ENCODE measurements around the gene CD300H.

The CD300H gene

DNA sequence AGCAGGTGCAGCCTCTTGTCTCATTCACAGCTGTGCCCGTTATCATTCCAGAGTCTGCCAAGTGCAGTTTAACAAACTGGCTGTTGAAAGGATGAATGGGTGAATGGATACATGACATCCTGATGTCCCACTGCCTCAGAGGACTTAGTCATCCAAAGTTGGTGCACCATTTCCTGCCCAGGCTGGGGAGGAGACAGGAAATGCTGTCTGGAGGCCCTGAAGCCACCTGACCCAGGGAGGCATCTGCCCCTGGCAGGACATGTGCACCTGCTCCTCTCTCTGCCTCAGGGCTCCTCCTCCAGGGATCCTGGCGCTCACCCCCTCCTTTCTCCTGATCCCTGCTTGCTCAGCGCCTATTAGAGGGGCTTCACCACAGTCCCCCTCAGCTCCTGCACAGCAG lies 19.6 kb downstream of the CD300H start:
- DNase-seq = no peak

DNA sequence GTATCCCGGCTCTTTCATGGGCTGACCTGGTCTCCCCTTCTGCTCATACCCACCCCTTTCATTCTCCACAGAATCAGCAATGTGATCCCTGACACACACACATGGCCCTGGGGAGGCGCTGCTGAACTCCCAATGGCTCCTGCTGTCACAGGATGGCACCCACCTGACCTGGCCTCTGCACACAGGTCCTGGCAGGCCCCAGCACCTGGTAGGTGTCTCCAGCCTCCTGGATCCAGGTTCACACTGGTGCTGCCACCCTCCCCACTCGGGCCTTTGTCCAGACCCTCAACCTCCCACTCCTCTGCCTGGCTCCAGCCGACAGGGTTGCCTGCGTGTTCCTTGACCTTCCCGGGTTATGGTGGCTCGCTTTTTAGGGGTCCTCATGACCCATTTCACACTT lies 20.0 kb downstream of the CD300H start:
- DNase-seq = no peak

DNA sequence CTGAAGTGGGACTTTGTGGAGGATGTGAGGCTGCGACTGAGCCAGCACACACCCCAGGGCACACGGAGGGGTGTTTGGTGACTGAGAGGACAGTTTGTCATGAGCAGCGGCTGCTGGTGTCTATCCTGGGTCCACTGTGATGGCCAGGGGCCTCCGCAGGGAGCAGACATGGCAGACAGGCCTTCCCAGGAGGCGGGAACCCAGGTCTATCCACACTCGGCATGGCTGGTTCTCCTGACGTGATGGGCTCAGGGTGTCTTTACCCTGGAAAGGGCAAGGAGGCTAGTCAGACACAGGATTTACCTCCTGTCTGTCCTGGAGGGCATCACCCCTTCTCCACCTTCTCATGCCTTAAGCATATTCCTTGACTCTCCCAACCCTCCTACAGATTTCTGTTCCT lies 20.7 kb downstream of the CD300H start:
- DNase-seq = no peak

DNA sequence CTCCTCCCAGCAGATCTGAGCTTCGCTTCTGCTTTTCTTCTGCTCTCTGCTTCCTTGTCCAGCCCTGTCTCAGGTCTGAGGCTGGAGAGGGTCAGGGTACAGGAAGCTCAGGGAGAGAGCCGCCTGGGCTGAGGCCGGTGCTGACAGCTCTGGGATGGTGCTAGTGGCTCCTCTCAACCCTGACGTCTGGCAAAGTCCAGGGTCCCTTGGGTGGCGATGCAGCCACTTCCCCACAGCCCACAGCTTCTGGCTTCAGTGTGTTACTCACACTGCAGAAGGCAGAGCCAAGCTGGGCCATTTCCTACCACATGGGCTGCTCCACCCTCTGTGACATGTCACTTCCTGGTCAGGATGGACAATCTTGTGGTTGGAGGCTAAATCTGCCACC lies 21.5 kb downstream of the CD300H start, which contains the start of gene CD300C:
Gene CD300C (minus strand): TSS at position 273 of the 388 bp plus-strand sequence. CDS start 333 bp downstream, outside the sequence.
- DNase-seq = peak; percentile 18 to 61

DNA sequence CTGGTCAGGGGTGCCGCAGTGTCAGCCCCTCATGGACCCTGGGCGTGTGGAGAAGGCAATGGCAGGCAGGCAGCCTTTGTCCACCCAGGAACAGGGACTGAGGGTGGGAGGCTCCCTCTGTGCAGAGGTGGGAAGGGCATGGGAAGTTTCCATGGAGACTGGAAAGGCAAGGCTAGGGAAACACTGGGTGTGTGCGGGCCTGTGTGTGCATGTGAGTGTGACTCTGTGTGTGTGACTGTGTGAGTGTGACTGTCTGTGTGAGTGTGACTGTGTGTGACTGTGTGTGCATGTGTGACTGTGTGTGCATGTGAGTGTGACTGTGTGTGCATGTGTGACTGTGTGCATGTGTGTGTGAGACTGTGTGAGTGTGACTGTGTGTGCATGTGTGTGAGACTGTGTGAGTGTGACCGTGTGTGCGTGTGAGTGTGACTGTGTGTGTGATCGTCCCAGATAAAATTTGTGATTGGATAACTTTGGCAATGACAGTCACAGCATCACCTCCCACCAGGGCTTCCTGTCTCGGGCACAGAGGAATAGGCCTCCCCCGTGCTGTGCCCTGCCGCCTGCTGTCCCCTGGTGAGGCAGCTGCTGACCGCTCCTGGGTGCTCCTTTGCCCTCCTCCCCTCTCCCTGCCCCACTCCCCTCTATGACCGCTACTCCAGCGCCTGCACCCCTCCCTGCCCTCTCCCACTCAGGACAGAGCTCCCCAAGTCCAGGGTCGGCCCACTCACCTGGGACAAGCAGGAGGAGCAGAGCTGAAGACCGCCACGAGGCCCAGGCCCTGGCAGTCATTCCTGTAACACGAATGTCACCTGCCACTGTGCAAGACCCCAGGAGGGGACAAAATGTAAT lies 22.1 kb downstream of the CD300H start:
- DNase-seq = no peak

DNA sequence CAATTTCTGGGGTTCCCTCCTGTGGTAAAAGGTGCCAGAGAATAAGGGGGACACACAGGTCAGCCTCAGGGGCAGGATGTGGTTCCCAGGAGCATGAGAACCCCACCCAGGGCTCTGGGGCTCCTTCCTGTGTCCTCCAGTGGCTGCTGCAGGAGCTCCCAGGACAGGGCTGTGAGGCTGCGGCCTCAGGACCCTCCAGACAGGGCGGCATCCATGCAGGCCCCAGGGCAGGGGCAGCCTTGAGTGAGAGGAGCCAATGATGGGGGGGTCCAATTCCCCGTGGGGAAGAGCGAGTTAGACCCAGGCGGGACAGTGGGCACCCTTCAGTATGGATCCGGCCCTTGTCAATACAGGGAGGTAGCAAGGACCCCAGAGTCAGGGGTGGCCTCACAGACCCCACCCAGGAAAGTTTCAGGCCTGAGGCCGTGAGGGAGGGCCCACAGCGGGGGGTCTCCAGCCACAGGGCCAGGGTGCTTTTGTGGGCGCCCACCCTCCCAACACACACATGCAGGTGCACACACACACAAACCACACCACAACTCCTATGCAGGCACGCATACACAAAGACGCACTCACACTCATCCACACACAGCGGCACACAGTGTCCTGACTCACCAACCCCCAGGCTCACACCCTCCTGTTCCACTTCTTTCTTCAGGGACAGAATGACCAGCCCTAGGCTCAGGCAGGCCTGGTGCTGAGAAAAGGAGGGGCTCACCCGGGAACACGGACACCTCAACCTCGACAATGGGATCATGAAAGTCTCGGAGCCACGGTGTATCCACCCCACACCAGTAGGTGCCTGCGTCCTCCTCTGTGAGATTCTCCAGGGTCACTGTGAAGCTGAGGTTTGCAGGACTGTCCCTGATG lies 23.2 kb downstream of the CD300H start:
- no peak for DNase-seq

DNA sequence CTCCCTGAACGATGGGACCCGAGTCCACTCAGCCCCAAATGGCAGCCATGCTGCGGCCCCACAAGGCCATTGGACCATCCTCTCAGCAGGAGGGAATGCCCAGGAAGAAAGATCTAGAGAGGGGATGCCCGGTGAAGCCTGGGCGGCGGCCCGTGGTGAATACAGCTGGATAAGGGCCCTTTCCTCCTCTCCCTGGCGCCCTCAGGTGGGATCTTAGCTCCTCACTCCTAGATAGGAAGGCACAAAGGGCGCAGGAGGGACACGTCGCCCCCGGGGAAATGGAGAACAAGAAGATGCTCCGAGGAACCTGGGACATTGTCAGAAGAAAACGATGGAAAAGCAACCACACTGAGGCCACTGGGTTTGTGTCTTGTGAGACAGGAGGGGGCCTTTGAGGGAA lies 23.9 kb downstream of the CD300H start:
- no peak for DNase-seq

DNA sequence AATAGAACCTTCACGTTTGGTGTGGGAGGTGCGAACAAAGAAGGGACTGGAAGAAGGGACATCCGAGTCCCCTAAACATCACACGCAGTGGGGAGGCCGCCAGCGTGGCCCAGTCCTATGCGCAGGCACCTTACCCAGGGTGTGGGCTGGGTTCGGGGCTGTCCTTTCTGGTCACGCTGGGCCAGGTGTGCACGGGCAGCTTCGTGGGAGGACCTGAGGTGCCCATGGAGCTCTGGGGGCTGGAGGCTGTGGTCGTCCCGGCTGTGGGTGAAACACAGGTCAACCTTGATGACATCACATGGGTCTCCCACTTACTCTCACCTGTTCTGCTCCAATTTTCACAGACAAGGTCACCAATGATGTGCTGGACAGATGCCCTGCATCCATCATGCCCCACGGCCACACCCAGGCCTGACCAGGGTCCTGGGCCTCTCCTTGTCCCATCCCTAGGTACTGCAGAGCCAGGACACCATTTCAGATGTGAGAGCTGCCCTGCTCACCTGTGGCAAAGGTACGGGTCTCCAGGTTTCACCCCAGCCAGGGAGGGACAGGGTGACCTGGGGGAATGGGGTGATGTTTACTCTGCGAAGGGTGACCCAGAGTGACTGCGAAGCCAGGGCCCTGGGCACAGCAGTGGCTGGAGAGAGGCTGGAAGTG lies 24.5 kb downstream of the CD300H start:
- no peak for DNase-seq

DNA sequence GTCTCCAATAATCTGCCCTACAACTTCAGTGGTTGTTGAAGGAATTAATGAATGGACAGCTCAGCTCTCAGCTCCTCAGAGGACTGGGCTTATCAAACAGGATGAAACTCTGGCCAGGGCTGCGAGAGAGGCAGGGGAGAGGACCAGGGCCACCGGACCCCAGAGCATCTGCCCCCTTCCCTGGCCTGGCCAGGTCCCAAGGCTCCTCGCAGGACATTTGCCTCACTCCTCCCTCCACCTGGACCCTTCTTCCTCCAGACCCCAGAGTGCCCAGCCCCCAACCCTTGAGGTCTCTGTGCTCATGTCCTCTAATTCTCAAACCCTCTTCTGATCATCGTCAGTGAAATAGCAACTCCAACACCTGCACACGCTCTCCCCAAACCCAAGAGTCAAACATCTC lies 25.1 kb downstream of the CD300H start:
- DNase-seq = no peak

DNA sequence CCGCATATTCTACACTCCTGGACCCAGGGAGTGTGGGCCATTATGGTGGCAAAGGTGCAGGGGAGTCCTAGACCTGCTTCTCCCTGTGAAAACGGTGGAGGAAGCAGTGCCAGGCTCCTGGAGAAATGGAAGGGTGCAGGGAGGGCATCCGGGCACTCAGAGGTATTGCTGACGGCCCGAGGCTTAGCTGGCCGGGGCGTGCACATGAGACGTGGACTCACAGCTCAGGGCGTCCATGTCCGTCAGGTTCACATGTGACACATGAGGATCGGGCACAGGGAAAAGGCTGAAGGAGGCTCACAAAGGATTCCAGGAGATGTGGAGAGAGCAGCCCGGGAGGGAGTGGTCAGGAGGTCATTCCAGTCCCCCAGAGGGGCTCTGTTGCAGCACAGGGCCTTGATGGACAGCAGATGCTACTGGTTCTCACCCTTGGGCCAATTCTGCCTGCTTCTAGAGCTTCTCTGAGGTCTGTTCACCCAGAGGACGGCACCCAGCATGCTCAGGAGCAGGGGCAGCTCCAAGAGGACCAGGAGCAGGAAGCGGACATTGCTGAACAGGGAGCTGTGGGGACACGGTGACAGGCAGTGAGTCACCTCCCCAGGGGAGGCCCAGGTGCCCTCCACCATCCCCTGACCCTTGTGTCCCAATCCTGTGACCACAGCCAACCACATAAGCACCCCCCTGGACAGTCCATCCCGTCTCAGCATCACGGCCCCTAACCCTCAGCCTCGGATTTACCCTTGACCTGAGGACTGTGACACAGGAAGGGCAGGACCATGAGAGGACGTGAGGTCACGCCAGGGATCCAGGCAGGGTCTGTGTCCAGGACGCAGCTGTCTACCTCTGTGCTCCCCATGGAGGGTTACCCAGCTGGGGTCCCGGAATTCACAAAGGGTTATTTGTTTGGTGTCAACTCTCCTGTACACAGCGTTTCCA lies 25.9 kb downstream of the CD300H start:
- no peak for DNase-seq

DNA sequence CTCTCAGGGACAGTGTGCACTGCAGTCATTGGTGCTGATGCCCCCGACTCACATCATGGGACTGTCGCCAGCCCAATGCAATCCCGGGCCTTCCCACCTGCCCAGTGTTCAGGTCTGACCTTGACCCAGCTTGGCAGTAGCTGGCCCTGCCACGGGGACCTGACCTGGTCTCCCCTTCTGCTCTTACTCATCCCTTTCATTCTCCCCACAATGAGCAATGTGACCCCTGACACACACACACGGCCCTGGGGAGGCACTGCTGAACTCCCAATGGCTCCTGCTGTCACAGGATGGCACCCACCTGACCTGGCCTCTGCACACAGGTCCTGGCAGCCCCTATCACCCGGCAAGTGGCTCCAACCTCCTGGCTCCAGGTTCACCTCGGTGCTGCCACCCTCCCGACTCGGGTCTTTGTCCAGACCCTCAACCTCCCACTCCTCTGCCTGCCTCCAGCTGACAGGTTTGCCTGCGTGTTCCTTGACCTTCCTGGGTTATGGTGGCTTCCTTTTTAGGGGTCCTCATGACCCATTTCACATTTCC lies 28.0 kb downstream of the CD300H start:
- no peak for DNase-seq

DNA sequence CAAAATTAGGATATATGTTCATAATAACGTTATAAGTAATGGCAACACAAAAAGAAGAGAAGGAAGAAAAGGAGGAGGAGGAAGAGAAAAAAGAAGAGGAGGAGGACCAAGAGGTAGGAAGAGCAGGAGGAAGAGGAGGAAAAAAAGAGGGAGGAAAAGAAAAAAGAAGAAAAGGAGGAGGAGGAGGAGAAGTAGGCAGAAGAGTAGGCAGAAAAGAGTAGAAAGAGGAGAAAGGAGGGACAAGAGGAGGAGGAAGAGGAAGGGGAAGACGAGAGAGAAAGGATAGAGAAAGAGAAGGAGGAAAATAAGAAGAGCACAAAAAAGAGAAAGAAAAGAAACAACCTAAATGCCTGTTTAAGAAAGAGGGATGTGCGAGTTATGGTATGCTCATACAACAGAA lies 30.4 kb downstream of the CD300H start:
- no peak for DNase-seq

DNA sequence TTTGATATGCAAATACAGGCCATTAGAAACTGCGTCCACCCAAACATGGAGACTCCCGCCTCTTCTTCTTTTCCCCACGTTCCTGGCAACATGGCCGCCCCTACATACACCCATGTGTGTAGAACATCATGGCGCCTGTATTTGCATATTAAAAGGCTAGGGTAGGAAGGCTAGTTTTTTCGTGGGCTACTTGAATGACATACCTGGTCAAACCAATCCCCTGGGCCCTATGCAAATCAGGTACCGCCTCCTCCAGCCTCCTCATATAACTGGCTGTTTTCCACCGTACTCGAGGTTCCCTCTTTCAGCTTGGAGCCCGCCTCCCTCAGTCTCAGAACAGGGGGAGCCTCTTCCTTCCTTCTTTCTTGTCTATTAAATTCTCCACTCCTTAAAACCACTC lies 35.2 kb downstream of the CD300H start:
- peak; percentile 42 to 78 for DNase-seq

DNA sequence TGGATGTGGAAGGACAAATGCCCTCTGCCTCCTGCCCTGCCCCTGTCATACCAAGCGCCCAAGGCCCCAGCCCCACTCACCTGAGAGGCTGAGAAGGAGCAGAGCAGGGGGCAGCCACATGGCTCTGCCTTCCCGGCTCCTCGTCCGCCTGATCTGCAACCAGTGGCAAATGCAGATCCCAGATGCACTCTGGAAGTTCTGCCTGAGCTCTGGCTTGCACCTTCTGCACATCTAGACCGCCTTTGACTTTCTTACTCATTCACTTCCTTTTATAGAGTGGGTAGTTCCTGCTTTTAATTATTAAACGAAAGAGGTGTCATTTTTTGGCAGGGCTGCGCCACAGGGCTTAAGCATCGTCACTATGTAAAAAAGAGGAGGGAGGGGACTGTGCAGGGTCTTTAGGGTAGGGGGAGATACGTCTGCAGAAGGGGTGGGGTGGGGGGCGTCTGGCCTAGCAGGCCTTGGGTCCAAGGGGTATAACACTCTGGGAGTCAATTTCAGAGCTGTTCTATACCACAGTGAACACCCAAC lies 36.0 kb downstream of the CD300H start, which contains the start of gene CD300LB:
Gene CD300LB (minus strand): TSS at position 245 of the 531 bp plus-strand sequence. CDS start 125 bp downstream, at position 120.
- no peak for DNase-seq

DNA sequence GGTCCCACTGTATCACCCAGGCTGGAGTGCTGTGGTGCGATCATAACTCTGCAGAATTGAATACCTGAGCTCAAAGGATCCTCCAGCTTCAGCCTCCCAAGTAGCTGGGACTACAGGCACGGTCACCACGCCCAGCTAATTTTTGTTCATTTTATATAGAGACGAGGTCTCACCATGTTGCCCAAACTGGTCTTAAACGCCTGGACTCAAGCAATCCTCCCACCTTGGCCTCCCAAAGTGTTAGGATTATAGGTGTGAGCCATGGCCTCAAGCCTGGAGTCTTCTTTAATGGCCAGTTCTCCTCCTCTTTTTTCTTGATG lies 36.5 kb downstream of the CD300H start:
- DNase-seq = no peak

DNA sequence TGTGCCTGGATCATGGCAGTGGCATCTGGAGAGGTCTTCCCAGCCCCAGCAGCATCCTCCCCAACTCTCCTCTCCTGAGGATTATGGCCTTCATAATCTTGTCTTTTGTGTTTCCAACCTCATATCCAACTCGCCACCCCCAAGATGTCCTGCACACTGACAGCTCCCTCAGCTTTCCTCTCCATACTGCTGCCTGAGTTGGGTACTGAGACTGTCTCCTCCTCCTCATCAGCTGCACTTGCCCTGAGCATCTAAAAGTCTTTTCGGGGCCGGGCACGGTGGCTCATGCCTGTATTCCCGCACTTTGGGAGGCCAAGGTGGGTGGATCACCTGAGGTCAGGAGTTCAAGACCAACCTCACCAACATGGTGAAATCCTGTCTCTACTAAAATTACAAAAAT lies 38.1 kb downstream of the CD300H start:
- DNase-seq = no peak

DNA sequence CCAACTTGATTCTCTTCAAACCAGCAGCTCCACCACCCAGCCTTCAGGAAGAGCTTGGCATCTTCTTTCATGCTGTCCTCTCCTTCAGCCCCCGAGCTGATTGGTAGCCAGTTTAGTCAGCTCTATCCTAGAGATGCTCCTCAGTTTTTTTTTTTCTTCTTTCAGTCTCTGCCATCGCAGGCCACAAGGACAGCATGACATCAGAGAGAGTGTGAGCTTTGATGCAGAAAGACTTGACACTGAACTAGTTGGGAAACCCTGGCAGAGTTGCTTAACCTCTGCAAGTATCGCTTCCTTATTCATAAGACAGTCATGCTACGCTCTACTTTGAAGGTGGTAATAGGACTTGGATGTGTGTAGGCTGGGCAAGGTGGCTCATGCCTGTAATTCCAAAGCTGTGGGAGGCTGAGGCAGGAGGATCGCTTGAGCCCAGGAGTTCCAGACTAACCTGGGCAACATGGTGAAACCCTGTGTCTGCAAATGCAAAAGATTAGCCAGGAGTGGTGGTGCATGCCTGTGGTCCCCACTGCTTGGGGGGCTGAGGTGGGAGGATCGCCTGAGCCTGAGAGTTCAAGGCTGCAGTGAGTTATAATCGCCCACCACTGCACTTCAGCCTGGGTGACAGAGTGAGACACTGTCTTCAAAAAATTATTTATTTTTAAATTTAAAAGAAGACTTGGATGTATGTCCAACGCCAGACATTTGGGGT lies 38.7 kb downstream of the CD300H start:
- DNase-seq = peak; percentile 31 to 73

DNA sequence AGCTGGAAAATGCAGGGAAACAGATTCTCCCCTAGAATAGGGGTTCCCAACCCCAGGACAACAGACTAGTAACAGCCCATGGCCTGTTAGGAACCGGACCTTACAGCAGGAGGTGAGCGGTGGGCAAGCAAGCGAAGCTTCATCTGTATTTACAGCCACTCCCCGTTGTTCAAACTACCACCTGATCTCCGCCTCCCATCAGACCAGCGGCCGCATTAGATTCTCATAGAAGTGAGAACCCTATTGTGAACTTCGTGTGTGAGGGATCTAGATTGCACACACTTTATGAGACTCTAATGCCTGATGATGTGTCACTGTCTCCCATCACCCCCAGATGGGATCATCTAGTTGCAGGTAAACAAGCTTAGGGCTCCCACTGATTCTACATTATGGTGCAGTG lies 39.6 kb downstream of the CD300H start:
- no peak for DNase-seq

DNA sequence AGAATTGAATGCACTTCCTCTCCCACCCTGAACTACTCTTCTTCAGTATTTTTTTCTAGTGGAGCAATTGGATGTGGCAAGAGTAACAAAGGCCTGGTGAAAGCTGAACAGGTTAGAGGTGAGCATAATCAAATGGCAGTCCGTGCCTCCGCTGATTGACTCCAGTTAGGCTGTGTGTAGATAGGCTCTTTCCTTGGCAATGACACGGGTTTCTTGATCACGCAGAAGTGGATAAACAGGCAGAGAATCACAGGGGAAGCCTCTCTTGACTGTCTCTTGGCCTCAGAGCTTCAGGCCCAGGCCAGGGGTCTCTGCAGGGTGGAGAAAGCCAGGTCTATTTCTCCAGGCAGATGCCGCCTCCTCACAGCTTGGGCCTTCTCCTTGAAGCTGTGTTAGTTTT lies 40.2 kb downstream of the CD300H start:
- DNase-seq = no peak

DNA sequence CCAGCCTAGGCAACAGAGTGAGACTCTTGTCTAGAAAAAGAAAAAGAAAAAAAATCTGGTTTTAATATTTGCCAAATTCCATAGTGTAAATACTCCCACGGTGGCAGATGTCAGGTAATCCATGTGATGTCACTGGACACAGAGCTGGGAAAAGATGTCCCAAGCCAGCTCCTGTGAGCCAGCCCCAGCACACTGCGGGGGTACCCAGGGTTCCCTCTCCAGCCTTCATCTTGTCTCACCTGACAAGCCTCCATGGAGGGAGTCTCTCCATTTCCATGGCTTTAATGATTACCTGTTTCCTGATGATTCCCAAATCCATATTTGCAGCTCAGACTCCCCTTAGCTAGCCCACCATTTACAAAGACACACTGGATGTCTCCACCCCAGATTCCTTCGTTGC lies 40.6 kb downstream of the CD300H start:
- no peak for DNase-seq

DNA sequence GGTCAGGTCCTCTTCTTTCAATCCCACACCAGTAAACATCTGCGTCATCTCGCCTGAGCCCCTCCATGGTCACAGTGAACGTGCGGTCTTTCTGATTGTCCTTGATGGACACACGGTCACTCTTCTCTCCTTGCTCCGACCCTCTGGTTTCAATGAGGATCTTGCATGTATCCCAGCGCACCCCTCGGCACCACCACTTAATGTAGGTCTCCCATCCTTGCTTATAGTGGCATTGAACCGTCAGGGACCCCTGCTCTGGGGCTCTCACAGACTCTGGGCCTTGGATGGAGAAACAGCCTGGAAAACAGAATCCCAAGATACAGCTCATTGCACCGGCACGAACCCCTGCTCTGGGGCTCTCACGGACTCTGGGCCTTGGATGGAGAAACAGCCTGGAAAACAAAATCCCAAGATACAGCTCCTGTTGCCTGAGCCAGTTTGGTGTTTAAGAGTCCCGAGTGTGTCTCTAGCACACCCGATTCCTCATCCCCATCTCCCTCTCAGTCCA lies 41.5 kb downstream of the CD300H start:
- no peak for DNase-seq
